Subcutaneous preadipocyte (primary cell): ENCODE results near the gene GCA. TPM values are rescaled to one million over a fixed set of nuclear protein-coding genes. Genes with fewer than 3 reads are reported as not detected.

ENCODE experiments used
- total RNA-seq: library from RNA; depleted of rRNA; stranded (reverse); fragments of >200 nt; gene quantifications from 2 replicates; pipeline ENCODE4 v1.2.3, GENCODE V29; 2012

The GCA gene, protein sequence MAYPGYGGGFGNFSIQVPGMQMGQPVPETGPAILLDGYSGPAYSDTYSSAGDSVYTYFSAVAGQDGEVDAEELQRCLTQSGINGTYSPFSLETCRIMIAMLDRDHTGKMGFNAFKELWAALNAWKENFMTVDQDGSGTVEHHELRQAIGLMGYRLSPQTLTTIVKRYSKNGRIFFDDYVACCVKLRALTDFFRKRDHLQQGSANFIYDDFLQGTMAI
- 1.8 and 3.3 TPM in 2 replicates for total RNA-seq

GRCh38 chr2:162343824-162344616 lies at the start of gene GCA:
Gene GCA (plus strand): TSS chr2:162344132. CDS start chr2:162344249, 117 bp downstream.

DNA sequence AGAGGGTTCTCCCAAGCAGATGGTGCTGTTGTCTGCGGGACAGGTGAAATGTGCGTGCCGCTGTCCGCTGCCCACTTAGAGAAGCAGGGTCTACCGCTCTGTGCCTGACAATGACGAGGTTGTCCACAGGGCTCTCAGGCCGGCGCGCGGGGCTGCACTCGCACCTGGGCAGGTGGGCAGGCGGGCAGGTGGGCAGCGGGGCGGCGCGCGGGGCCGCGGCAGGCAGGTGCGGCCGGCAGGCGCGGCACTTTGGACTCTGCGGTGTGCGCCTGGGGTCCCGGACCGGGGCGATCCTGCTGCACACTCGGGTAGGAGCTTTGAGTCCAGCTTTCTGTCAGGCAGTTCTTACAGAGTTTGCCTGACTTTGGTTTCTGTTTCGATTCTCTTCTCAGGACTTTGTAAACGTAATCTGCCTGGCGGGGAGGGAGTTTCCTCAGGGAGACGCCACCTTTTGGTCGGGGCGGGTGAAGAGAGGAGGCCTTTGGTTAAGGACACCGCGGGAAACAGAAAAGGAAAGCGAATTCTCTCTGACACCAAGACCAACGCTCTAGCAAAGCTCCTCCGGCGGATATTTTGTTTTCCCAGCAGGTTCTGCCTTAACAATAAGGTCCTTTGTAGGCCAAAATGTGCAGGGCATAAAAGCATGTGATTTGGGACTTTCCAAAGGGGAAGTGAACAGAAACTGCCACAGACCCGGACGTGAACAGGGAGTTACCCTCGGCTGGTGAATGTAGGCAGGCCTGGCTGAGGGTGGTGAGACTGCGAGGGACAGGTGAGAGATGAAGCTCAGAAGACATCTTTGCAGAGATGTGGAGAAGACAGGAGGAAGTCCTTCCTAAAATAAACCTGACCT lies 25.4 kb upstream of the GCA start, which contains the start of gene IFIH1:
Gene IFIH1, minus strand, starts transcription at position 357 of the 853 bp plus-strand sequence. CDS start 377 bp downstream, outside the sequence.

Other genes with a start within 250 kb of the GCA start
- not detected in 2 replicates for gene GCG, start 191.9 kb upstream of the GCA start, total RNA-seq
- 91.3 and 134 TPM in 2 replicates for gene FAP, start 100.7 kb upstream of the GCA start, total RNA-seq
- gene IFIH1, start 25.4 kb upstream of the GCA start, total RNA-seq: 3.1 and 4.0 TPM in 2 replicates